ENCODE measurements around the gene AGAP2. TPM values are rescaled to one million over a fixed set of nuclear protein-coding genes. Genes with fewer than 3 reads are reported as not detected.
"Not testable (repeated sequence)": the region's sequence is repeated elsewhere in the genome, so short reads cannot be mapped to it uniquely, and the experiment has no call there.

AGAP2 gene
- total RNA-seq, 1 experiment from 2014 or later = 5.3 TPM

- no peak overlapping the region for H3K27ac Mint-ChIP-seq
- H3K4me2 ChIP-seq (ENCODE audit: insufficient read depth, insufficient read length, low read length) = no peak overlapping the region
- H2BK20ac ChIP-seq (ENCODE audit: low read depth, low read length, poor library complexity, severe bottlenecking) = no peak overlapping the region
- peaks cover 36% of the 10 kb centered on the region for H3K27me3 Mint-ChIP-seq (ENCODE audit: low read depth)
- no peaks in the 10 kb centered on the region; a peak in 1 of 7 replicates for H3K36me3 Mint-ChIP-seq (ENCODE audit: insufficient read depth in 1 of 3, low read depth in 3 of 3)
- no peak overlapping the region for H3K4me3 Mint-ChIP-seq
- H2AFZ ChIP-seq (ENCODE audit: low read length) = no peak overlapping the region
- no peaks in the 10 kb centered on the region for H3K9me3 ChIP-seq (ENCODE audit: control insufficient read depth, low read depth, low read length)
- no peak overlapping the region for H3K18ac ChIP-seq (ENCODE audit: insufficient read length, low read depth, low read length)
- H2BK120ac ChIP-seq (ENCODE audit: low read depth, low read length, poor library complexity, severe bottlenecking) = no peak overlapping the region
- H4K8ac ChIP-seq (replicated peaks; ENCODE audit: insufficient read length, low read depth, low read length) = no peak overlapping the region
- no peak overlapping the region for H4K5ac ChIP-seq (ENCODE audit: insufficient read length, low read depth, low read length)
- no peak overlapping the region for H2BK12ac ChIP-seq (ENCODE audit: insufficient read length, low read depth, low read length)
- H3K23me2 ChIP-seq (ENCODE audit: insufficient read length, low read depth, low read length, poor library complexity, severe bottlenecking) = no peaks in the 10 kb centered on the region
- no peak overlapping the region for H3K14ac ChIP-seq (ENCODE audit: insufficient read depth, low read length)
- H3K79me1 ChIP-seq (ENCODE audit: insufficient read depth, low read depth, low read length, poor library complexity, severe bottlenecking) = no peaks in the 10 kb centered on the region
- H3K4me1 ChIP-seq (ENCODE audit: insufficient read depth, low read length) = no peaks in the 10 kb centered on the region
- no peak overlapping the region for H3K56ac ChIP-seq (ENCODE audit: insufficient read length, low read depth, low read length)
- no peak overlapping the region for H2BK5ac ChIP-seq (ENCODE audit: insufficient read length, low read length)
- no peak overlapping the region for H3T11ph ChIP-seq (ENCODE audit: low read length)
- no peak overlapping the region for H3K4ac ChIP-seq (ENCODE audit: low read depth, low read length)
- H3K79me2 ChIP-seq (ENCODE audit: insufficient read depth, low read length) = no peaks in the 10 kb centered on the region
- H3K23ac ChIP-seq (ENCODE audit: insufficient read length, low read depth, low read length) = no peak overlapping the region
- no peak for DNase-seq
- no peak overlapping the region for H2BK15ac ChIP-seq (ENCODE audit: low read depth, low read length)
- no peaks in the 10 kb centered on the region for H3K4me1 Mint-ChIP-seq
- H4K91ac ChIP-seq (ENCODE audit: insufficient read length, low read depth, low read length) = no peak overlapping the region
- no peak overlapping the region for H2AK5ac ChIP-seq (ENCODE audit: insufficient read length, low read length)
- peaks cover 23 to 28% of the 10 kb centered on the region in 2 experiments for H3K9me3 Mint-ChIP-seq
- H3K9ac ChIP-seq (ENCODE audit: extremely low read depth, insufficient read length, low read length) = no peak overlapping the region
- H3K27ac ChIP-seq (ENCODE audit: insufficient read length, low read depth, low read length) = no peak overlapping the region
- H3K27me3 ChIP-seq (ENCODE audit: insufficient read depth, low read length) = no peaks in the 10 kb centered on the region
- H4K20me1 ChIP-seq (ENCODE audit: control insufficient read depth, insufficient read depth, insufficient read length) = no peaks in the 10 kb centered on the region
- TF ChIP-seq CTCF (conservative IDR thresholded peaks at IDR 0.05) = no peak
Measured at GRCh38 chr12:57679697-57680096, 58.8 kb downstream of the AGAP2 start.

- H3K9me3 ChIP-seq (ENCODE audit: control insufficient read depth, low read depth, low read length); H3K56ac ChIP-seq (ENCODE audit: insufficient read length, low read depth, low read length); H4K91ac ChIP-seq (ENCODE audit: insufficient read length, low read depth, low read length); H3K79me1 ChIP-seq (ENCODE audit: insufficient read depth, low read depth, low read length, poor library complexity, severe bottlenecking); H4K5ac ChIP-seq (ENCODE audit: insufficient read length, low read depth, low read length); H3K79me2 ChIP-seq (ENCODE audit: insufficient read depth, low read length); H3K14ac ChIP-seq (ENCODE audit: insufficient read depth, low read length); H3K27ac Mint-ChIP-seq; H4K20me1 ChIP-seq (ENCODE audit: control insufficient read depth, insufficient read depth, insufficient read length); H2AK5ac ChIP-seq (ENCODE audit: insufficient read length, low read length); H3T11ph ChIP-seq (ENCODE audit: low read length); H3K27ac ChIP-seq (ENCODE audit: insufficient read length, low read depth, low read length); H3K4me1 ChIP-seq (ENCODE audit: insufficient read depth, low read length); H3K4me2 ChIP-seq (ENCODE audit: insufficient read depth, insufficient read length, low read length); H3K36me3 Mint-ChIP-seq (ENCODE audit: insufficient read depth in 1 of 3, low read depth in 3 of 3); H2BK15ac ChIP-seq (ENCODE audit: low read depth, low read length); H2BK5ac ChIP-seq (ENCODE audit: insufficient read length, low read length); H2BK20ac ChIP-seq (ENCODE audit: low read depth, low read length, poor library complexity, severe bottlenecking); H2AFZ ChIP-seq (ENCODE audit: low read length); H3K23ac ChIP-seq (ENCODE audit: insufficient read length, low read depth, low read length); H3K9ac ChIP-seq (ENCODE audit: extremely low read depth, insufficient read length, low read length); H3K27me3 ChIP-seq (ENCODE audit: insufficient read depth, low read length); H3K4me3 Mint-ChIP-seq; H4K8ac ChIP-seq (replicated peaks; ENCODE audit: insufficient read length, low read depth, low read length); H3K4ac ChIP-seq (ENCODE audit: low read depth, low read length); DNase-seq; H3K4me1 Mint-ChIP-seq; H2BK12ac ChIP-seq (ENCODE audit: insufficient read length, low read depth, low read length); H3K23me2 ChIP-seq (ENCODE audit: insufficient read length, low read depth, low read length, poor library complexity, severe bottlenecking); H3K18ac ChIP-seq (ENCODE audit: insufficient read length, low read depth, low read length); H2BK120ac ChIP-seq (ENCODE audit: low read depth, low read length, poor library complexity, severe bottlenecking): not testable (repeated sequence)
- peaks cover 28 to 34% of the 10 kb centered on the region in 2 experiments for H3K9me3 Mint-ChIP-seq
- H3K27me3 Mint-ChIP-seq (ENCODE audit: low read depth) = peaks cover 26% of the 10 kb centered on the region
- no CpG with 5 or more reads among the region's 9 CpGs for WGBS (ENCODE audit: extremely low coverage, insufficient read length, low lambda C conversion rate)
Measured at GRCh38 chr12:57677947-57678346, 60.6 kb downstream of the AGAP2 start.

Measured in H9 (cell line).